Measurements from ENCODE around the gene SPECC1L.

- TF ChIP-seq, protein P1, sequence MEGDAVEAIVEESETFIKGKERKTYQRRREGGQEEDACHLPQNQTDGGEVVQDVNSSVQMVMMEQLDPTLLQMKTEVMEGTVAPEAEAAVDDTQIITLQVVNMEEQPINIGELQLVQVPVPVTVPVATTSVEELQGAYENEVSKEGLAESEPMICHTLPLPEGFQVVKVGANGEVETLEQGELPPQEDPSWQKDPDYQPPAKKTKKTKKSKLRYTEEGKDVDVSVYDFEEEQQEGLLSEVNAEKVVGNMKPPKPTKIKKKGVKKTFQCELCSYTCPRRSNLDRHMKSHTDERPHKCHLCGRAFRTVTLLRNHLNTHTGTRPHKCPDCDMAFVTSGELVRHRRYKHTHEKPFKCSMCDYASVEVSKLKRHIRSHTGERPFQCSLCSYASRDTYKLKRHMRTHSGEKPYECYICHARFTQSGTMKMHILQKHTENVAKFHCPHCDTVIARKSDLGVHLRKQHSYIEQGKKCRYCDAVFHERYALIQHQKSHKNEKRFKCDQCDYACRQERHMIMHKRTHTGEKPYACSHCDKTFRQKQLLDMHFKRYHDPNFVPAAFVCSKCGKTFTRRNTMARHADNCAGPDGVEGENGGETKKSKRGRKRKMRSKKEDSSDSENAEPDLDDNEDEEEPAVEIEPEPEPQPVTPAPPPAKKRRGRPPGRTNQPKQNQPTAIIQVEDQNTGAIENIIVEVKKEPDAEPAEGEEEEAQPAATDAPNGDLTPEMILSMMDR (IDR thresholded peaks at IDR 0.05): no peak
- no peak for TF ChIP-seq POLR2A (IDR thresholded peaks at IDR 0.05)
These were observed 33.5 kb downstream of the SPECC1L start for GRCh38 chr22:24304062-24304675.

Data from uterus (tissue), 2 donors.